Adrenal gland (tissue), 12 donors: ENCODE data around the gene MNAT1. TPM values are rescaled to one million over a fixed set of nuclear protein-coding genes. Genes with fewer than 3 reads are reported as not detected.

ENCODE experiments used
- DNase-seq, 7 donors: peaks; one replicate each; pipeline ENCODE4 v3.0.0-alpha.2; 2019 to 2020
- H3K27ac ChIP-seq, 5 donors: fragments of 200-600 bp; sonication (generic) in 4 of 5; 1 replicate in 3 of 5; 2 replicates in 2 of 5; pipeline versions ENCODE4 v1.5.1 to v1.8.0; 2016 to 2020; ENCODE audit warnings: mild to moderate bottlenecking in 1 of 5
- H3K27me3 ChIP-seq: fragments of 200-600 bp; 2 replicates; pipeline ENCODE4 v1.8.0; 2021
- H3K36me3 ChIP-seq, 2 donors: fragments of 200-600 bp; replicated peaks in 1 of 2; 1 replicate in 1 of 2; 2 replicates in 1 of 2; pipeline versions ENCODE4 v1.5.1 to v1.8.0; 2018 to 2022
- H3K4me1 ChIP-seq, 2 donors: fragments of 200-600 bp; replicated peaks in 1 of 2; 1 replicate in 1 of 2; 2 replicates in 1 of 2; pipeline versions ENCODE4 v1.5.1 to v1.8.0; 2018 to 2021
- H3K4me3 ChIP-seq, 4 donors: fragments of 200-600 bp; sonication (generic) in 3 of 4; one replicate each; pipeline ENCODE4 v1.5.1; 2016 to 2018
- H3K9me3 ChIP-seq, 3 donors: fragments of 200-600 bp; sonication (generic) in 1 of 3; replicated peaks in 1 of 3; 1 replicate in 2 of 3; 2 replicates in 1 of 3; pipeline versions ENCODE4 v1.5.1 to v1.8.0; 2016 to 2021
- POLR2A ChIP-seq, 2 donors: fragments of 450-650 bp; IDR thresholded peaks; one replicate each; pipeline ENCODE4 v1.6.1; 2017; ENCODE audit warnings: antibody characterized with exemption in 2 of 2, mild to moderate bottlenecking in 2 of 2, moderate library complexity in 1 of 2
- WGBS, 4 donors: extraction: QIAGEN DNeasy Blood & Tissue Kit in 2 of 4; methylation state at CpG; one replicate each; pipeline versions ENCODE4 v1.1.5 to v1.1.7; 2013 to 2017; 5-methylcytosine and 5-hydroxymethylcytosine counted together
- intact Hi-C, 2 donors: fragments of 100-400 bp; cut with DNase I; formaldehyde crosslinking; loops; one replicate each; pipeline versions ENCODE4 v1.14.1 to v1.15.0; 2022 to 2023
- polyA plus RNA-seq, 3 donors: library from polyadenylated mRNA; stranded (reverse); fragments of 200-250 nt in 2 of 3; fragments of 350-450 nt in 1 of 3; fragmentation: Illumina TruSeq in 1 of 3; extraction: RNeasy Lipid Tissue Mini Kit (QIAGEN cat#74804) in 1 of 3; gene quantifications; one replicate each; pipeline ENCODE4 v1.2.3, GENCODE V29; 2013 to 2014
- total RNA-seq, 9 donors: library from RNA; depleted of rRNA in 4 of 9; stranded (reverse); fragments of >200 nt in 4 of 9; fragments of 120-200 nt in 1 of 9; fragmentation: NEBNext Ultra II Directional in 1 of 9; extraction: Animal tissue kit (Norgen Biotek cat#: 25700) in 1 of 9; gene quantifications; one replicate each; pipeline versions ENCODE4 v1.1.0 to v1.2.4, GENCODE V29; 2013 to 2023
- TF ChIP-seq, protein P1 (sequence below), 6 experiments: fragments of 450-650 bp in 4 of 6; fragments of 200-600 bp in 2 of 6; sonication (generic) in 1 of 6; IDR thresholded peaks; 1 replicate in 5 of 6; 2 replicates in 1 of 6; pipeline versions ENCODE4 v1.5.1 to v1.8.0; 2016 to 2021; ENCODE audit warnings: antibody characterized with exemption in 6 of 6, mild to moderate bottlenecking in 2 of 6, moderate library complexity in 1 of 6
- donor health status: healthy with polysubstance abuse.
- donor health status: Bipolar disorder and iron deficiency.
- donor health status: DM: yes; HTN: yes; CAD: no.
- donor health status: DM: no; HTN: no; CAD: no.
- donor health status: DM: no; HTN: no; CAD: no.
- donor health status: DM: yes; HTN: yes; CAD: no.

Gene MNAT1
- total and polyA plus RNA-seq, 12 donors: 11.7 to 69.2 (median 29.0) TPM

DNA sequence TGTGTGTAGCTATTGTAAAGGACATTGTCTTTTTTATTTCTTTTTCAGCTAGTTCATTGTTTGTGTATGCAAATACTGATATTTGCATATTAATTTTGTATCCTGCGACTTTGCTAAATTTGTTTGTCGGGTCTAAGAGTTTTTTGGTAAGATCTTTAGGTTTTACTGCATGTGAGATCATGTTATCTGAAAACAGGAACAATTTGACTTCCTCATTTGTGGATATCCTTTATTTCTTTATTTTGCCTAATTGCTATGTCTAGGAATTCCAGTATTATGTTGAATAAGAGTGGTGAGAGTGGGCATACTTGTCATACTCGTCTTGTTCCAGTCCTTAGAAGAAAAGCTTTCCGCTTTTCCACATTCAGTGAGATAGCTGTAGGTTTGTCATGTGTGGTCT, 39.2 kb upstream of the MNAT1 start:
- peaks cover 0 to 3% (median 0%) of the 10 kb centered on the region in 3 donors for H3K9me3 ChIP-seq
- no peaks in the 10 kb centered on the region for H3K4me1 ChIP-seq
- 75 to 82% (median 78%) methylated on average over 4 of the region's 4 CpGs for WGBS, 4 donors
- no peaks in the 10 kb centered on the region for H3K36me3 ChIP-seq
- intact Hi-C loops: no loop called here
- H3K27me3 ChIP-seq: no peaks in the 10 kb centered on the region
- H3K4me3 ChIP-seq: no peak overlapping the region
- DNase-seq: no peak
- TF ChIP-seq, protein P1, sequence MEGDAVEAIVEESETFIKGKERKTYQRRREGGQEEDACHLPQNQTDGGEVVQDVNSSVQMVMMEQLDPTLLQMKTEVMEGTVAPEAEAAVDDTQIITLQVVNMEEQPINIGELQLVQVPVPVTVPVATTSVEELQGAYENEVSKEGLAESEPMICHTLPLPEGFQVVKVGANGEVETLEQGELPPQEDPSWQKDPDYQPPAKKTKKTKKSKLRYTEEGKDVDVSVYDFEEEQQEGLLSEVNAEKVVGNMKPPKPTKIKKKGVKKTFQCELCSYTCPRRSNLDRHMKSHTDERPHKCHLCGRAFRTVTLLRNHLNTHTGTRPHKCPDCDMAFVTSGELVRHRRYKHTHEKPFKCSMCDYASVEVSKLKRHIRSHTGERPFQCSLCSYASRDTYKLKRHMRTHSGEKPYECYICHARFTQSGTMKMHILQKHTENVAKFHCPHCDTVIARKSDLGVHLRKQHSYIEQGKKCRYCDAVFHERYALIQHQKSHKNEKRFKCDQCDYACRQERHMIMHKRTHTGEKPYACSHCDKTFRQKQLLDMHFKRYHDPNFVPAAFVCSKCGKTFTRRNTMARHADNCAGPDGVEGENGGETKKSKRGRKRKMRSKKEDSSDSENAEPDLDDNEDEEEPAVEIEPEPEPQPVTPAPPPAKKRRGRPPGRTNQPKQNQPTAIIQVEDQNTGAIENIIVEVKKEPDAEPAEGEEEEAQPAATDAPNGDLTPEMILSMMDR (IDR thresholded peaks at IDR 0.05): no peak
- no peak for TF ChIP-seq POLR2A (IDR thresholded peaks at IDR 0.05)
- no peak overlapping the region for H3K27ac ChIP-seq

DNA sequence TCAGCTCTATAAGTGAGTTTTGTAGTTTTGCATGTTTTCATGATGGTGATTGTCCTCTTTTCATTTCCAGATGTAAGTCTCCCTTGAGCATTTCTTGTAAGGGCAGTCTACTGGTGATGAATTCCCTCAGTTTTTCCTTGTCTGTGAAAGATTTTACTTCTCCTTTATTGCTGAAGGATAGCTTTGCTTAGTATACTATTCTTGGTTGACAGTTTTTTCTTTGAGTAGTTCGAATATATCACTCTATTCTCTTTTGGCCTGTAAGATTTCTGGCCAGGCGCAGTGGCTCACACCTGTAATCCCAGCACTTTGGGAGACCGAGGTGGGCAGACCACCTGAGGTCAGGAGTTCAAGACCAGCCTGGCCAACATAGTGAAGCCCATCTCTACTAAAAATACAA, 34.0 kb upstream of the MNAT1 start:
- Histone ChIP-seq H3K9me3 (peaks cover 0 to 3% (median 0%) of the 10 kb centered on the region in 3 donors), H3K4me1 (no peaks in the 10 kb centered on the region), H3K4me3 (no peak overlapping the region), H3K27me3 (no peaks in the 10 kb centered on the region), H3K27ac (no peak overlapping the region), H3K36me3 (no peaks in the 10 kb centered on the region)
- intact Hi-C loops: no loop called here
- no peak for DNase-seq
- TF ChIP-seq, protein P1 (IDR thresholded peaks at IDR 0.05): no peak
- TF ChIP-seq POLR2A (IDR thresholded peaks at IDR 0.05): no peak
- WGBS, 4 donors: 82 to 92% (median 87%) methylated on average over 3 of the region's 3 CpGs

DNA sequence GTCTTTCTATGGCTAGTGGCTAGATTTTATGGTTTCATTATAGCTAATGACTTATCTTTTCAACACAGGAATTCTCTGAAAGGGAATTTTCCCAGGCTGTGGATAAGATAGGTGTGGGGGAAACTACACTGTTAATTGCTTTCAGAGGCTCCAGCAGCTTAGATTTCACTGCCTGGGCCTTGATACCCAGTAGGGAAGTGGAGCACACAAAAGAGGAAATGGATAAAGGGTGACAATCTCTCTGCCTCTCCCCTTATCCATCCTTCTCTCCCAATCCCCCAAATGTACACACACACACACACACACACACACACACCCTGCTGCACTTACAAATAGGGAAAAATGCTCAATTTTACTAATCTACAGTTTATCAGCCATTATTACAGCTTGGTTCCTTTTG, 29.5 kb upstream of the MNAT1 start:
- H3K4me3 ChIP-seq: no peak overlapping the region
- intact Hi-C loops: no loop called here
- no peaks in the 10 kb centered on the region for H3K27me3 ChIP-seq
- no peaks in the 10 kb centered on the region for H3K4me1 ChIP-seq
- TF ChIP-seq POLR2A (IDR thresholded peaks at IDR 0.05): no peak
- TF ChIP-seq, protein P1 (IDR thresholded peaks at IDR 0.05): no peak
- no peaks in the 10 kb centered on the region for H3K36me3 ChIP-seq
- no peak overlapping the region for H3K27ac ChIP-seq
- no peak for DNase-seq
- H3K9me3 ChIP-seq: no peaks in the 10 kb centered on the region

DNA sequence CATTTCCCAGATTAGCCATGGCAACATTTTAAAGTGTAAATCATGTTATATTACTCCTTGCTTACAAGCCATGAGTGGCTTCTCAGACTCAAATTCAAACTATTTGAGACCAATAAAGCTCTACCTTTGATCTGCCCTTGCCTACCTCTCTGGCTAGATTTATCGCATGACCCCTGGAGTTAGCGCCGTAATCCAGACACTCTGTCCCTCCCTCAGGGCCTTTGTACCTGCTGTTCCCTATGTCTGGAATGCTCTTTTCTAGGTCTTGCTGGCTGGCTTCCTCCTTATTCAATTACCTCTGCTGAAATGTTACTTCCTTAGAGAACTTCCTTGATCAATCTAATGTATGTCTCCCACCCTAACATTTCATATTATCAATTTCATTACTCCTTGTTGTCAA, 26.7 kb upstream of the MNAT1 start:
- Histone ChIP-seq H3K4me1 (no peaks in the 10 kb centered on the region), H3K4me3 (no peak overlapping the region), H3K27me3 (no peaks in the 10 kb centered on the region), H3K9me3 (no peaks in the 10 kb centered on the region), H3K36me3 (no peaks in the 10 kb centered on the region), H3K27ac (no peak overlapping the region)
- no peak for DNase-seq
- WGBS, 4 donors: 94 to 98% (median 96%) methylated on average over 3 of the region's 3 CpGs
- TF ChIP-seq, protein P1 (IDR thresholded peaks at IDR 0.05): no peak
- intact Hi-C loops: no loop called here
